ENCODE results near the gene CCDC87. TPM values are rescaled to one million over a fixed set of nuclear protein-coding genes. Genes with fewer than 3 reads are reported as not detected.
"Not testable (repeated sequence)": the region's sequence is repeated elsewhere in the genome, so short reads cannot be mapped to it uniquely, and the experiment has no call there.

The CCDC87 gene
- total RNA-seq, 1 experiment from 2014 or later: 0.43 TPM

- Histone ChIP-seq H3K4me1 (no peaks in the 10 kb centered on the region), H3K36me3 (no peaks in the 10 kb centered on the region), H3K27me3 (no peaks in the 10 kb centered on the region), H3K9me3 (replicated peaks) (no peaks in the 10 kb centered on the region), H3K4me3 (no peak overlapping the region), H3K27ac (no peak overlapping the region)
- no peak for DNase-seq
These were observed 33.6 kb downstream of the CCDC87 start for GRCh38 chr11:66559142-66559865.

- H3K4me3 ChIP-seq: no peak overlapping the region
- no peaks in the 10 kb centered on the region for H3K4me1 ChIP-seq
- no peak for DNase-seq
- H3K27me3 ChIP-seq: no peaks in the 10 kb centered on the region
- H3K9me3 ChIP-seq (replicated peaks): no peaks in the 10 kb centered on the region
- no peak overlapping the region for H3K27ac ChIP-seq
- H3K36me3 ChIP-seq: no peaks in the 10 kb centered on the region
These were observed 35.0 kb downstream of the CCDC87 start for GRCh38 chr11:66557733-66558326.

DNA sequence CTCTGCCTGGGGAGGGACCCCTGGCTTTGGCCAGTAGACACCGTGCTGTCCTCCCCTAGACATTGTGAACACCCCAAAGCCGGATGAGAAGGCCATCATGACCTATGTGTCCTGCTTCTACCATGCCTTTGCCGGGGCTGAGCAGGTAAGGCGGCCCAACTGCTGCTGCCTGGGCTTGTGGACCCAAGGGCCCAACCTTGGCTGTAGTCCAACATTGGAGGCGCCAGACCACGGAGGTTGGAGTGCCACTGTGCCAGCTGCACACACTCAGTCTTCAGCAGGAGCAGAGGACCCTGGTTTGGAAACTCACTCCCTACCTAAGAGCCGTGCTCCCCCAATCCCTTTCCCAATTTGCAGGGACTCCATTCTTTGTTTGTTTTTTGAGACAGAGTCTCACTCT is 36.8 kb downstream of the CCDC87 start:
- Histone ChIP-seq H3K9me3 (replicated peaks) (no peaks in the 10 kb centered on the region), H3K36me3 (no peaks in the 10 kb centered on the region), H3K4me3 (no peak overlapping the region), H3K4me1 (no peaks in the 10 kb centered on the region), H3K27ac (no peak overlapping the region), H3K27me3 (no peaks in the 10 kb centered on the region)
- no peak for DNase-seq

- Histone ChIP-seq H3K27me3 (no peaks in the 10 kb centered on the region), H3K4me1 (no peaks in the 10 kb centered on the region), H3K27ac (no peak overlapping the region), H3K4me3 (no peak overlapping the region), H3K9me3 (replicated peaks) (no peaks in the 10 kb centered on the region), H3K36me3 (no peaks in the 10 kb centered on the region)
- DNase-seq: no peak
These were observed 37.4 kb downstream of the CCDC87 start for GRCh38 chr11:66555416-66555815.

- Histone ChIP-seq H3K27ac (no peak overlapping the region), H3K9me3 (replicated peaks) (no peaks in the 10 kb centered on the region), H3K4me3 (no peak overlapping the region), H3K4me1 (no peaks in the 10 kb centered on the region), H3K36me3 (no peaks in the 10 kb centered on the region), H3K27me3 (no peaks in the 10 kb centered on the region)
- no peak for DNase-seq
These were observed 38.3 kb downstream of the CCDC87 start for GRCh38 chr11:66554602-66555001.

- H3K36me3 ChIP-seq: no peaks in the 10 kb centered on the region
- H3K27me3 ChIP-seq: no peaks in the 10 kb centered on the region
- peaks cover 7% of the 10 kb centered on the region for H3K4me1 ChIP-seq
- H3K4me3 ChIP-seq: no peak overlapping the region
- no peak overlapping the region for H3K27ac ChIP-seq
- no peaks in the 10 kb centered on the region for H3K9me3 ChIP-seq (replicated peaks)
- DNase-seq: no peak
These were observed 42.0 kb downstream of the CCDC87 start for GRCh38 chr11:66550887-66551286.

- Histone ChIP-seq H3K36me3 (no peaks in the 10 kb centered on the region), H3K27me3 (no peaks in the 10 kb centered on the region), H3K4me1 (peaks cover 7% of the 10 kb centered on the region), H3K9me3 (replicated peaks) (no peaks in the 10 kb centered on the region), H3K27ac (no peak overlapping the region), H3K4me3 (no peak overlapping the region)
- DNase-seq: no peak
These were observed 43.2 kb downstream of the CCDC87 start for GRCh38 chr11:66549696-66550095.

GRCh38 chr11:66548774-66549630 is 43.9 kb downstream of the CCDC87 start:
- Histone ChIP-seq H3K4me3 (no peak overlapping the region), H3K9me3 (replicated peaks) (no peaks in the 10 kb centered on the region), H3K27me3 (no peaks in the 10 kb centered on the region), H3K4me1 (peaks cover 7% of the 10 kb centered on the region), H3K27ac (no peak overlapping the region), H3K36me3 (no peaks in the 10 kb centered on the region)
- DNase-seq: no peak

DNA sequence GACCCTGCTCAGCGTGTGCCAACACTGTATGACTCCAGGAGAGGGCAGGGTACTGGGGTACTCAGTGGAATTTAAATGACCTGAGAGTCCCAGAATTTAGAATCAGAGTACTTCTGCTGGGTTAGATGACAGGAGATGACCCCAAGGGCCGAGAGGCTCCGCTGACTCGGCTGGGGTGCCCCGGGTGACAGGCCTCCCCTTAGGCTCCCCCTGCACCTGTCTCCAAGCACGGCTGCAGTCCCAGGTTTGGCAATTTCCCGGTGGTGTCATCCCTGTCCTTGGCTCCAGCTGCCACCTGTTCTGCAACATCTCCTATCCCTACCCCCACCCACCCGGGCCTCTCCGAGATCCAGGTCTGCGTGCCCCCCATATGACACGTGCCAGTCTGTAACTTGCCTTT is 44.8 kb downstream of the CCDC87 start:
- no peak overlapping the region for H3K4me3 ChIP-seq
- no peaks in the 10 kb centered on the region for H3K9me3 ChIP-seq (replicated peaks)
- no peaks in the 10 kb centered on the region for H3K27me3 ChIP-seq
- no peak overlapping the region for H3K27ac ChIP-seq
- peaks cover 7% of the 10 kb centered on the region for H3K4me1 ChIP-seq
- H3K36me3 ChIP-seq: no peaks in the 10 kb centered on the region
- peak in 1 of 2 experiments; percentile 30 for DNase-seq

DNA sequence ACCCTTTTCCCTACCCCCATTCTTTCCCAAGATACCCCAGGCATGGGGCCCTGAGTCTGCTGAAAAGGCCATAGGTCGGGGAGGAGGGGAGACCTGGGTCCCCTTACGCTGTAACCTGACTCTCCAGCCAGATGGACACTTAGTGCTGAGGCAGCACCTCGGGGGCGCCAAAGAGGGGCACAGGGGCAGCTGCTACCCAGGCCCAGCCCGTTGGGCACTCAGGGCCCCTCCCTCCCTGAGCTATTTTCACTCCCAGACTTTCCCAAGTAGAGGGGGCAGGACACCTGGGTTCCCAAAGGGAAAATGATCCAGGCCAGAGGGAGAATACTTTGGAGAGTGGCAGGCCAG is 45.2 kb downstream of the CCDC87 start:
- Histone ChIP-seq H3K36me3 (no peaks in the 10 kb centered on the region), H3K27ac (no peak overlapping the region), H3K4me1 (peaks cover 7% of the 10 kb centered on the region), H3K4me3 (no peak overlapping the region), H3K9me3 (replicated peaks) (no peaks in the 10 kb centered on the region), H3K27me3 (no peaks in the 10 kb centered on the region)
- DNase-seq: peak in 1 of 2 experiments; percentile 18

- H3K36me3 ChIP-seq: no peaks in the 10 kb centered on the region
- peak in 1 of 2 experiments; percentile 19 for DNase-seq
- no peaks in the 10 kb centered on the region for H3K9me3 ChIP-seq (replicated peaks)
- H3K27me3 ChIP-seq: no peaks in the 10 kb centered on the region
- peaks cover 7% of the 10 kb centered on the region for H3K4me1 ChIP-seq
- H3K27ac ChIP-seq: no peak overlapping the region
- no peak overlapping the region for H3K4me3 ChIP-seq
These were observed 45.7 kb downstream of the CCDC87 start for GRCh38 chr11:66546966-66547661.

DNA sequence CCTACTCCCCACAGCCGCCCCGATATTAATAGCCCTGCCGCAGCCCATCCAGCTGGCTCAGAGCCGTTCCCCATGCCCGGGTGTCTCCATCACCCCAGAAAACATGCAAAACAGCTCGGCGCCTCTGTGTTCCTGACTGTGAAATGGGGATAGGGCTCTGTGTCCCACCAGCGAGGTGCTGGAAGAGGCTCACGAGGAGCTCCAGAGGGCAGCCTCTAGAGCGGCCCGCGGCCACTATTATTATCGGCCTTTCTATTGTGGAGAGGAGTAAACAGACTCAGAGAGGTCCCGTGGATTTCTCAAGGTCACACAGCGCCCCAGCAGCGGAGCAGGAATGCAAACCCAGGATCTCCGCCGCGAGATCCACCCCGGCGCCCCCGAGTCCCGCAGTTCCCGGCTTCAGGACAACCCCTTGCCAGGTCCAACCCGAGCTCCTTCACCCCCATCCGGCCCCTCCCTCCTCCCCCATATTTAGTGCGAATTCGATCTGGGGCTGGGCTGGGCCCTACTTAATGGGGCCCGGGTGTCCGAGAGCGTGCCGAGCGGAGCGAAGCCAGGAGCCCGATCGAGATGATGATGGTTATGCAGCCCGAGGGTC is 46.4 kb downstream of the CCDC87 start, which contains the start of gene ACTN3:
Gene ACTN3, plus strand, starts transcription at position 536 of the 598 bp plus-strand sequence. Its CDS starts 35 bp downstream, at position 571.
- Histone ChIP-seq H3K27ac (peak within 1 kb of the TSS; percentile 26), H3K4me1 (peaks cover 7% of the 10 kb centered on the region)
- DNase-seq: no peak

DNA sequence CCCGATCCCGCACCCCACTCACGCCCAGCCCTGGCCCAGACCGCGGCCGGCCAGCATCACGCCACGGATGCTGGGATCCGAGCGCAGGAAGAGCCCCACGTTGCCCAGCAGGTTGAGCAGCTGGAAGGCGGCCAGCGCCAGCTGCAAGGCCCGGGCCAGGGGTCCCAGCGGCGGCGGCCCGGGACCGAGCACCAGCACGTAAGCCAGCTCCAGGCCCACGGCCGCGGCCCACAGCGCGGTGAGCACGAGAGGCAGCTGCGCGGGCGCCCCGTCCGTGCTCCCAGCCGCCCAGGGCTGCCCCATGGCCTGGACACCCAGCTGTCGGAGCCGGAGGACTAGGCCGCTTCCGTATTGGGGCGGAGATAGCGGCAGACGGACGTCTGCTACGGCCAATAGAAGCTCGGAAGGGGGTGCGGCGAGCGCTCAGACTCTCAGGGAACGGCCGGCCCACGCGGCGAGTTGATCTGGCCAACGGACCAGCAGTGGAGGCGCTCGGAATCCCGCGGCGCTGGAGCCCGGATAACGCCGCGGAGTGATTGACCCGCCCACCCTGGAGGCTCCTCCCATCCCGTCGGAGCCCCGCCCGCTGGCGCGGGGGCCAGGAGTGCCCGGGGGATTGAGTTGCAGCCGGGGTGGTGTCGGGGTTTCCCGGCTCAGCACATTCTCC is 47.0 kb downstream of the CCDC87 start, which contains the start of gene ZDHHC24:
Gene ZDHHC24, minus strand, starts transcription at position 348 of the 667 bp plus-strand sequence. Its CDS starts 45 bp downstream, at position 303.
- DNase-seq: peak; percentile 95 to 97
- Histone ChIP-seq H3K27me3 (no peaks in the 10 kb centered on the region), H3K36me3 (no peaks in the 10 kb centered on the region), H3K4me1 (peaks cover 7% of the 10 kb centered on the region), H3K4me3 (peak within 1 kb of the TSS; percentile 72), H3K9me3 (replicated peaks) (no peaks in the 10 kb centered on the region), H3K27ac (peak within 1 kb of the TSS; percentile 26)

More for the DNA sequence above, 46.4 kb downstream of the CCDC87 start, which contains the start of gene ACTN3:
- Histone ChIP-seq H3K27me3 (no peaks in the 10 kb centered on the region), H3K36me3 (no peaks in the 10 kb centered on the region), H3K9me3 (replicated peaks) (no peaks in the 10 kb centered on the region), H3K4me3 (peak within 1 kb of the TSS; percentile 72)

- H3K4me3 ChIP-seq: peak overlapping the region; percentile 72
- H3K9me3 ChIP-seq (replicated peaks); H3K36me3 ChIP-seq; H3K4me1 ChIP-seq; DNase-seq; H3K27me3 ChIP-seq; H3K27ac ChIP-seq: not testable (repeated sequence)
These were observed 47.9 kb downstream of the CCDC87 start for GRCh38 chr11:66544952-66545351.

All from SJCRH30 (cell line).